Activated CD8-positive, alpha-beta T cell treated with anti-CD3 and anti-CD28 coated beads for 36 hours (primary cell): Measurements from ENCODE around the gene ABI1. TPM values are rescaled to one million over a fixed set of nuclear protein-coding genes. Genes with fewer than 3 reads are reported as not detected.

Source experiments
- ATAC-seq: fragments of 200-7000 bp; cut with Tn5 transposase; one replicate; pipeline ENCODE4 v1.10.0; 2021; ENCODE audit warnings: mild to moderate bottlenecking, moderate library complexity
- CTCF ChIA-PET: fragments of 350-600 bp; sonication (Branson Sonifier 250); formaldehyde crosslinking; loops from one replicate; lab custom pipeline; 2021; ENCODE audit warnings: antibody characterized with exemption; lab: Charles Lee
- POLR2A ChIA-PET: fragments of 350-600 bp; sonication (Branson Sonifier 250); formaldehyde crosslinking; loops from one replicate; lab custom pipeline; 2021; ENCODE audit warnings: antibody characterized with exemption; lab: Charles Lee
- DNase-seq: peaks from one replicate; pipeline ENCODE4 v3.0.0-alpha.2; 2020
- H3K27ac Mint-ChIP-seq: one replicate; pipeline ENCODE4 v1.8.0; 2021; ENCODE audit warnings: mild to moderate bottlenecking, mixed read lengths
- H3K27me3 Mint-ChIP-seq: one replicate; pipeline ENCODE4 v1.8.0; 2021; ENCODE audit warnings: mixed read lengths
- H3K36me3 Mint-ChIP-seq: one replicate; pipeline ENCODE4 v1.8.0; 2021; ENCODE audit warnings: low read depth, mixed read lengths
- H3K4me1 Mint-ChIP-seq: one replicate; pipeline ENCODE4 v1.8.0; 2021; ENCODE audit warnings: low read depth, mixed read lengths
- H3K4me3 Mint-ChIP-seq: one replicate; pipeline ENCODE4 v1.8.0; 2021; ENCODE audit warnings: mild to moderate bottlenecking, moderate library complexity, mixed read lengths
- H3K9me3 Mint-ChIP-seq: one replicate; pipeline ENCODE4 v1.8.0; 2021; ENCODE audit warnings: mixed read lengths
- CTCF ChIP-seq: fragments of 200-600 bp; IDR thresholded peaks from one replicate; pipeline ENCODE4 v1.8.0; 2022; ENCODE audit warnings: antibody characterized with exemption, mild to moderate bottlenecking
- intact Hi-C: fragments of 100-400 bp; cut with micrococcal nuclease; formaldehyde crosslinking; loops from one replicate; pipeline ENCODE4 v1.10.0; 2022
- total RNA-seq, 2 experiments: library from RNA; stranded (reverse); gene quantifications; one replicate each; pipeline ENCODE4 v1.2.3, GENCODE V29; 2021

ABI1 gene
- total RNA-seq, 2 experiments from 2014 or later, result 32.4 to 37.2 TPM

DNA sequence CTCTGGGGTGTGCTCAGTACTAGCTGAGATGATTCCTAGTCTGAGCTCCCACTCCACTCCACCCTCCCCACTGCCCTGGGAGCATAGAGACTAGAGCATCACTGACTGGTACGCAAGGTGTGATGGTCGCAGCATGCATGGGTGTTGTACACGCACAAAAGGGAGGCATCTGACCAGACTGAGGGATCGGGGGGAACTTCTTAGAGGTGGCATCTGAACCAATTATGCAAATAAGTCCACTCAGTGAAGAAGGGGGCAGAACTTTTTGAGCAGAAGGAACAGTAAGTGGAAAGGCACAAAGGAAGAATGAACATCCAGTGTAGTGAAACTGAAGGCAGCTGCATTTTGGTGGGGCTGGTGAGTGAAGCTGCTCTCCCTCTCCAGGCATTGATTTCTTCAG lies 137.7 kb downstream of the ABI1 start:
- DNase-seq (no peak), ATAC-seq (no peak)
- intact Hi-C loops, result no loop called here
- H3K4me3 Mint-ChIP-seq, result no peak overlapping the region
- ChIA-PET CTCF (interaction anchor here (1.9 kb wide), 1 partner anchor 159 kb away, joined by 10 read pairs; no protein-coding TSS in a partner anchor), POLR2A (no interaction called here)
- no peak overlapping the region for H3K27ac Mint-ChIP-seq
- no peak for TF ChIP-seq CTCF
- H3K9me3 Mint-ChIP-seq, result no peaks in the 10 kb centered on the region
- no peaks in the 10 kb centered on the region for H3K27me3 Mint-ChIP-seq
- H3K4me1 Mint-ChIP-seq, result peaks cover 11% of the 10 kb centered on the region
- peaks cover 42% of the 10 kb centered on the region for H3K36me3 Mint-ChIP-seq

DNA sequence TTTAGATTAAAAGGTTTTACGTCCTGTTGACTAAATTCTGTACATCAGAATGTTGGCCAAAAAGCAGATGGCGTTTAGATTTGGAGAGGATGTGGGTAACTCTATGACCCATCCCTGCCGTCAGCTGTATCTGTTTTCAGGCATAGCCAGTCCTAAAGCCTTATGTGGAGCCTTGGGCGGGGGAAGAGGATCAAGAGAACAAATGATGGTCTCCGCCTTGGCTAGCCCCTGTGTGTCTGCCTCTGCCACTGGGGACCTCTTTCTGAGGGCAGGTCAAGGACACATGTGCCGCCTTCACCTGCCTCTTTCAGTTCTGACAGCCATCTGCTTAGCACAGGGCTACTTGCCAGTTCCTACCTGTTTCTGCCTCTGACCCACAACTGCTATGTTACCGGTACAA lies 139.2 kb downstream of the ABI1 start:
- H3K9me3 Mint-ChIP-seq, result no peaks in the 10 kb centered on the region
- no peak for TF ChIP-seq CTCF
- POLR2A ChIA-PET, result interaction anchor here (0.6 kb wide), 1 partner anchor 494 kb away, joined by 3 read pairs; no protein-coding TSS in a partner anchor
- ATAC-seq (peak; percentile 92), DNase-seq (peak; percentile 83)
- H3K27ac Mint-ChIP-seq, result peak overlapping the region; percentile 89
- H3K4me3 Mint-ChIP-seq, result no peak overlapping the region
- peaks cover 40% of the 10 kb centered on the region for H3K36me3 Mint-ChIP-seq
- intact Hi-C loops, result no loop called here
- H3K4me1 Mint-ChIP-seq, result peaks cover 11% of the 10 kb centered on the region
- no peaks in the 10 kb centered on the region for H3K27me3 Mint-ChIP-seq
- CTCF ChIA-PET, result no interaction called here

DNA sequence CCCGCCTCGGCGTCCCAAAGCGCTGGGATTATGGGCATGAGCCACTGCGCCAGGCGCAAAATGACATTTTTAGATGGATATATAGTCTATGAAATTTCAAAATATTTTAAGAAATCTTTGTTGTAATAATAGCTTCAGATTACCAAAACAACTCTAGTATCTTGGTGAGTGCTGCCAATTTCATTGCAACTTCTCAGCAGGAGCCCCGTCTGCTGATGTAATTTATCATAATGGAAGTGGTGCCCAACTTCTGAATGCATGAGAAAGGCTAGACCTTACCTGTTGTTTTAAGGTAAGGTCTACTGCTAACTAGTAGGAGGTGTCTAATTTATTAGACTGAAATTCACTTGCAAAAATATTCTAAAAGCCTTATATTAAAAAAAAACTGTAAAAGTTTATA lies 143.3 kb downstream of the ABI1 start:
- DNase-seq (no peak), ATAC-seq (no peak)
- peaks cover 41% of the 10 kb centered on the region for H3K36me3 Mint-ChIP-seq
- peaks cover 11% of the 10 kb centered on the region for H3K4me1 Mint-ChIP-seq
- ChIA-PET POLR2A (interaction anchor here (1.3 kb wide), 1 partner anchor 51 kb away, joined by 3 read pairs; no protein-coding TSS in a partner anchor), CTCF (interaction anchor here (4.7 kb wide), 1 partner anchor 9 kb away, joined by 22 read pairs; no protein-coding TSS in a partner anchor)
- H3K27me3 Mint-ChIP-seq, result no peaks in the 10 kb centered on the region
- no peaks in the 10 kb centered on the region for H3K9me3 Mint-ChIP-seq
- no peak overlapping the region for H3K4me3 Mint-ChIP-seq
- TF ChIP-seq CTCF, result no peak
- intact Hi-C loops, result no loop called here
- H3K27ac Mint-ChIP-seq, result no peak overlapping the region

GRCh38 chr10:26715137-26715487 lies 145.6 kb downstream of the ABI1 start:
- Mint-ChIP-seq H3K4me3 (no peak overlapping the region), H3K27me3 (no peaks in the 10 kb centered on the region), H3K4me1 (no peaks in the 10 kb centered on the region), H3K36me3 (peaks cover 36% of the 10 kb centered on the region), H3K9me3 (no peaks in the 10 kb centered on the region), H3K27ac (no peak overlapping the region)
- intact Hi-C loops, result no loop called here
- TF ChIP-seq CTCF, result no peak
- ChIA-PET CTCF (interaction anchor here (0.6 to 4.7 kb wide), 2 partner anchors 11 to 216 kb away, joined by 3 to 22 read pairs; no protein-coding TSS in a partner anchor), POLR2A (interaction anchor here (0.5 to 1.1 kb wide), 4 partner anchors 9 to 22 kb away, joined by 3 to 4 read pairs (median 4); no protein-coding TSS in a partner anchor)
- ATAC-seq, result no peak
- no peak for DNase-seq

- H3K27me3 Mint-ChIP-seq, result no peaks in the 10 kb centered on the region
- no peak for TF ChIP-seq CTCF
- CTCF ChIA-PET, result interaction anchor here (4.7 kb wide), 1 partner anchor 12 kb away, joined by 22 read pairs; no protein-coding TSS in a partner anchor
- no peak for DNase-seq
- no peak for ATAC-seq
- H3K9me3 Mint-ChIP-seq, result no peaks in the 10 kb centered on the region
- H3K4me1 Mint-ChIP-seq, result no peaks in the 10 kb centered on the region
- intact Hi-C loops, result no loop called here
- no peak overlapping the region for H3K27ac Mint-ChIP-seq
- no peak overlapping the region for H3K4me3 Mint-ChIP-seq
- POLR2A ChIA-PET, result interaction anchor here (0.5 to 1.1 kb wide), 3 partner anchors 8 to 21 kb away, joined by 3 to 4 read pairs (median 3); no protein-coding TSS in a partner anchor
- peaks cover 33% of the 10 kb centered on the region for H3K36me3 Mint-ChIP-seq
These were observed 146.2 kb downstream of the ABI1 start for GRCh38 chr10:26714415-26715136.
